Bronchial smooth muscle cell (primary cell): ENCODE results near the gene SCP2. TPM values are rescaled to one million over a fixed set of nuclear protein-coding genes. Genes with fewer than 3 reads are reported as not detected.

Source experiments
- total RNA-seq: library from RNA; depleted of rRNA; stranded (reverse); fragments of >200 nt; gene quantifications from 2 replicates; pipeline ENCODE4 v1.2.1, GENCODE V29; 2014

SCP2 gene
- 186 and 325 TPM in 2 replicates for total RNA-seq

GRCh38 chr1:52927212-52928014, at the start of gene SCP2:
Gene SCP2, plus strand, starts transcription at chr1:52927276. Its CDS starts 121 bp downstream, at chr1:52927397.

GRCh38 chr1:53061859-53062707, 135.0 kb downstream of the SCP2 start, which contains the start of gene PODN:
Gene PODN, plus strand, starts transcription at chr1:53062213. Its CDS starts 7,643 bp downstream, at chr1:53069856.

Other genes with a start within 250 kb of the SCP2 start
- gene COA7, start 228.9 kb upstream of the SCP2 start, total RNA-seq, result 9.8 and 10.0 TPM in 2 replicates
- gene ZYG11B, start 200.8 kb upstream of the SCP2 start, total RNA-seq, result 21.0 and 28.5 TPM in 2 replicates
- 0.60 and 0.63 TPM in 2 replicates for gene ZYG11A, start 84.5 kb upstream of the SCP2 start, total RNA-seq
- gene ECHDC2, start 5.5 kb upstream of the SCP2 start, total RNA-seq, result 37.3 and 51.5 TPM in 2 replicates
- 51.2 and 60.4 TPM in 2 replicates for gene PODN, start 134.9 kb downstream of the SCP2 start, total RNA-seq
- gene SLC1A7, start 215.4 kb downstream of the SCP2 start, total RNA-seq, result 0.94 and 2.4 TPM in 2 replicates